KMS-11 (cell line): Measurements from ENCODE around the gene ADGRF3.

Source experiments
- H2AFZ ChIP-seq: fragments of 200-600 bp; sonication (generic); 2 replicates; pipeline ENCODE4 v1.6.1; 2016; ENCODE audit warnings: antibody characterized with exemption, mixed run types, low read depth
- H3K27ac ChIP-seq: fragments of 200-600 bp; sonication (generic); 2 replicates; pipeline ENCODE4 v1.6.1; 2016; ENCODE audit warnings: mild to moderate bottlenecking, mixed run types
- H3K27me3 ChIP-seq: fragments of 200-600 bp; sonication (generic); 2 replicates; pipeline ENCODE4 v1.6.1; 2017; ENCODE audit warnings: mild to moderate bottlenecking, low read depth, mixed run types, moderate library complexity; ENCODE audit not compliant: insufficient read depth
- H3K36me3 ChIP-seq: fragments of 200-600 bp; sonication (generic); 2 replicates; pipeline ENCODE4 v1.6.1; 2017; ENCODE audit warnings: mild to moderate bottlenecking, mixed run types; ENCODE audit not compliant: insufficient read depth
- H3K4me1 ChIP-seq: fragments of 200-600 bp; sonication (generic); 2 replicates; pipeline ENCODE4 v1.6.1; 2016; ENCODE audit warnings: mild to moderate bottlenecking, low read depth, mixed run types; ENCODE audit not compliant: poor library complexity, severe bottlenecking
- H3K4me2 ChIP-seq: fragments of 200-600 bp; sonication (generic); 2 replicates; pipeline ENCODE4 v1.7.0; 2016; ENCODE audit warnings: mild to moderate bottlenecking, mixed run types
- H3K4me3 ChIP-seq: fragments of 200-600 bp; sonication (generic); IDR thresholded peaks from 2 replicates; pipeline ENCODE4 v1.6.1; 2017; ENCODE audit warnings: low read depth, low read length, mixed read lengths; ENCODE audit not compliant: insufficient read depth
- H3K79me2 ChIP-seq: fragments of 200-600 bp; sonication (generic); 2 replicates; pipeline ENCODE4 v1.6.1; 2016; ENCODE audit warnings: low read depth, mixed run types; ENCODE audit not compliant: insufficient read depth
- H3K9ac ChIP-seq: fragments of 200-600 bp; sonication (generic); 2 replicates; pipeline ENCODE4 v1.6.1; 2016; ENCODE audit warnings: mild to moderate bottlenecking, mixed run types
- H4K20me1 ChIP-seq: fragments of 200-600 bp; sonication (generic); 2 replicates; pipeline ENCODE4 v1.6.1; 2016; ENCODE audit warnings: mild to moderate bottlenecking, mixed run types; ENCODE audit not compliant: insufficient read depth
- CTCF ChIP-seq: fragments of 200-600 bp; sonication (generic); conservative IDR thresholded peaks from 2 replicates; pipeline ENCODE4 v1.6.1; 2017; ENCODE audit warnings: low read depth, mild to moderate bottlenecking, antibody characterized with exemption, low read length, moderate library complexity, mixed read lengths

The ADGRF3 gene

GRCh38 chr2:26346454-26347053 lies at the start of gene ADGRF3:
Gene ADGRF3 (minus strand): TSS chr2:26346789. CDS start chr2:26346234, 555 bp downstream.
- Histone ChIP-seq H2AFZ (peak within 1 kb of the TSS; percentile 80), H3K79me2 (peaks cover 70% of the 10 kb centered on the region), H3K4me3 (peak within 1 kb of the TSS; percentile 89), H3K4me1 (peaks cover 24% of the 10 kb centered on the region), H3K27me3 (no peaks in the 10 kb centered on the region), H3K27ac (peak within 1 kb of the TSS; percentile 82), H4K20me1 (0 out of 2 replicates have a peak, but pooled peaks cover 4% of the 10 kb centered on the region), H3K36me3 (peaks cover 4% of the 10 kb centered on the region; the same call in 1 of the 2 replicates), H3K4me2 (peak within 1 kb of the TSS; percentile 98), H3K9ac (peak within 1 kb of the TSS; percentile 83)
- no peak for TF ChIP-seq CTCF

- H3K4me3 ChIP-seq: no peak overlapping the region
- H3K4me2 ChIP-seq: no peak overlapping the region
- H3K27ac ChIP-seq: no peak overlapping the region
- H3K9ac ChIP-seq: no peak overlapping the region
- no peaks in the 10 kb centered on the region for H3K79me2 ChIP-seq
- peaks cover 18% of the 10 kb centered on the region for H3K4me1 ChIP-seq
- H2AFZ ChIP-seq: no peak overlapping the region
- H3K36me3 ChIP-seq: no peaks in the 10 kb centered on the region
- H4K20me1 ChIP-seq: no peaks in the 10 kb centered on the region
- no peak for TF ChIP-seq CTCF
- no peaks in the 10 kb centered on the region for H3K27me3 ChIP-seq
These were observed 48.8 kb upstream of the ADGRF3 start for GRCh38 chr2:26395394-26395793.

- no peak overlapping the region for H3K4me2 ChIP-seq
- H4K20me1 ChIP-seq: no peaks in the 10 kb centered on the region
- H2AFZ ChIP-seq: no peak overlapping the region
- H3K4me3 ChIP-seq: no peak overlapping the region
- no peak overlapping the region for H3K9ac ChIP-seq
- H3K36me3 ChIP-seq: no peaks in the 10 kb centered on the region
- H3K79me2 ChIP-seq: no peaks in the 10 kb centered on the region
- H3K27ac ChIP-seq: no peak overlapping the region
- no peaks in the 10 kb centered on the region for H3K27me3 ChIP-seq
- peaks cover 11% of the 10 kb centered on the region for H3K4me1 ChIP-seq
- no peak for TF ChIP-seq CTCF
These were observed 48.1 kb upstream of the ADGRF3 start for GRCh38 chr2:26394694-26395093.

- TF ChIP-seq CTCF: no peak
- H3K79me2 ChIP-seq: no peaks in the 10 kb centered on the region
- H3K9ac ChIP-seq: no peak overlapping the region
- H3K36me3 ChIP-seq: no peaks in the 10 kb centered on the region; the same call in 1 of the 2 replicates
- no peak overlapping the region for H3K27ac ChIP-seq
- H3K4me1 ChIP-seq: peaks cover 4% of the 10 kb centered on the region
- no peak overlapping the region for H3K4me2 ChIP-seq
- no peaks in the 10 kb centered on the region for H4K20me1 ChIP-seq
- no peak overlapping the region for H3K4me3 ChIP-seq
- no peak overlapping the region for H2AFZ ChIP-seq
- no peaks in the 10 kb centered on the region for H3K27me3 ChIP-seq
These were observed 40.6 kb upstream of the ADGRF3 start for GRCh38 chr2:26387189-26387588.
